ENCODE data around the gene SLC6A13.

- TF ChIP-seq, protein P1, sequence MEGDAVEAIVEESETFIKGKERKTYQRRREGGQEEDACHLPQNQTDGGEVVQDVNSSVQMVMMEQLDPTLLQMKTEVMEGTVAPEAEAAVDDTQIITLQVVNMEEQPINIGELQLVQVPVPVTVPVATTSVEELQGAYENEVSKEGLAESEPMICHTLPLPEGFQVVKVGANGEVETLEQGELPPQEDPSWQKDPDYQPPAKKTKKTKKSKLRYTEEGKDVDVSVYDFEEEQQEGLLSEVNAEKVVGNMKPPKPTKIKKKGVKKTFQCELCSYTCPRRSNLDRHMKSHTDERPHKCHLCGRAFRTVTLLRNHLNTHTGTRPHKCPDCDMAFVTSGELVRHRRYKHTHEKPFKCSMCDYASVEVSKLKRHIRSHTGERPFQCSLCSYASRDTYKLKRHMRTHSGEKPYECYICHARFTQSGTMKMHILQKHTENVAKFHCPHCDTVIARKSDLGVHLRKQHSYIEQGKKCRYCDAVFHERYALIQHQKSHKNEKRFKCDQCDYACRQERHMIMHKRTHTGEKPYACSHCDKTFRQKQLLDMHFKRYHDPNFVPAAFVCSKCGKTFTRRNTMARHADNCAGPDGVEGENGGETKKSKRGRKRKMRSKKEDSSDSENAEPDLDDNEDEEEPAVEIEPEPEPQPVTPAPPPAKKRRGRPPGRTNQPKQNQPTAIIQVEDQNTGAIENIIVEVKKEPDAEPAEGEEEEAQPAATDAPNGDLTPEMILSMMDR (IDR thresholded peaks at IDR 0.05): no peak
- TF ChIP-seq POLR2A (IDR thresholded peaks at IDR 0.05): no peak
These were observed 53.8 kb downstream of the SLC6A13 start for GRCh38 chr12:208813-209212.

All from uterus (tissue), 2 donors.